ENCODE measurements around the gene NFX1. TPM values are rescaled to one million over a fixed set of nuclear protein-coding genes. Genes with fewer than 3 reads are reported as not detected.
"Not testable (repeated sequence)": the region's sequence is repeated elsewhere in the genome, so short reads cannot be mapped to it uniquely, and the experiment has no call there.

The NFX1 gene
- total RNA-seq, 1 experiment from 2014 or later = 17.4 TPM

- in situ Hi-C loops (cut with HindIII; ENCODE audit: low sequenced_read_pairs) = no loop called here
- no peak for DNase-seq (ENCODE audit: low spot score)
Observed at GRCh38 chr9:33344145-33344544, 53.8 kb downstream of the NFX1 start.

- in situ Hi-C loops (cut with HindIII; ENCODE audit: low sequenced_read_pairs) = no loop called here
- peak; percentile 61 for DNase-seq (ENCODE audit: low spot score)
Observed at GRCh38 chr9:33346564-33346963, 56.2 kb downstream of the NFX1 start.

GRCh38 chr9:33348998-33349397 lies 58.7 kb downstream of the NFX1 start:
- in situ Hi-C loops (cut with HindIII; ENCODE audit: low sequenced_read_pairs) = no loop called here
- DNase-seq (ENCODE audit: low spot score) = no peak

- DNase-seq (ENCODE audit: low spot score) = no peak
- in situ Hi-C loops (cut with HindIII; ENCODE audit: low sequenced_read_pairs) = no loop called here
Observed at GRCh38 chr9:33349743-33350142, 59.4 kb downstream of the NFX1 start.

GRCh38 chr9:33350310-33350709 lies 60.0 kb downstream of the NFX1 start:
- in situ Hi-C loops (cut with HindIII; ENCODE audit: low sequenced_read_pairs) = no loop called here
- DNase-seq (ENCODE audit: low spot score) = no peak

- in situ Hi-C loops (cut with HindIII; ENCODE audit: low sequenced_read_pairs) = no loop called here
- DNase-seq (ENCODE audit: low spot score) = no peak
Observed at GRCh38 chr9:33351547-33351946, 61.2 kb downstream of the NFX1 start.

- in situ Hi-C loops (cut with HindIII; ENCODE audit: low sequenced_read_pairs) = no loop called here
- DNase-seq (ENCODE audit: low spot score) = peak; percentile 92
Observed at GRCh38 chr9:33354651-33355211, 64.4 kb downstream of the NFX1 start.

- DNase-seq (ENCODE audit: low spot score) = no peak
- in situ Hi-C loops (cut with HindIII; ENCODE audit: low sequenced_read_pairs) = no loop called here
Observed at GRCh38 chr9:33355933-33356332, 65.6 kb downstream of the NFX1 start.

- DNase-seq (ENCODE audit: low spot score) = not testable (repeated sequence)
Observed at GRCh38 chr9:33358641-33359040, 68.3 kb downstream of the NFX1 start.

GRCh38 chr9:33364127-33364526 lies 73.8 kb downstream of the NFX1 start:
- no peak for DNase-seq (ENCODE audit: low spot score)
- in situ Hi-C loops (cut with HindIII; ENCODE audit: low sequenced_read_pairs) = no loop called here

More at GRCh38 chr9:33358641-33359040, 68.3 kb downstream of the NFX1 start:
- in situ Hi-C loops (cut with HindIII; ENCODE audit: low sequenced_read_pairs) = not testable (repeated sequence)

- DNase-seq (ENCODE audit: low spot score); in situ Hi-C loops (cut with HindIII; ENCODE audit: low sequenced_read_pairs): not testable (repeated sequence)
Observed at GRCh38 chr9:33364814-33365213, 74.5 kb downstream of the NFX1 start.

- DNase-seq (ENCODE audit: low spot score) = no peak
- in situ Hi-C loops (cut with HindIII; ENCODE audit: low sequenced_read_pairs) = no loop called here
Observed at GRCh38 chr9:33366979-33367480, 76.7 kb downstream of the NFX1 start.

- no peak for DNase-seq (ENCODE audit: low spot score)
- in situ Hi-C loops (cut with HindIII; ENCODE audit: low sequenced_read_pairs) = no loop called here
Observed at GRCh38 chr9:33372900-33373299, 82.6 kb downstream of the NFX1 start.

- in situ Hi-C loops (cut with HindIII; ENCODE audit: low sequenced_read_pairs) = no loop called here
- DNase-seq (ENCODE audit: low spot score) = no peak
Observed at GRCh38 chr9:33374190-33374589, 83.9 kb downstream of the NFX1 start.

GRCh38 chr9:33374634-33375237 lies 84.4 kb downstream of the NFX1 start:
- in situ Hi-C loops (cut with HindIII; ENCODE audit: low sequenced_read_pairs) = no loop called here
- DNase-seq (ENCODE audit: low spot score) = peak; percentile 88

GRCh38 chr9:33375238-33375840 lies 85.0 kb downstream of the NFX1 start:
- in situ Hi-C loops (cut with HindIII; ENCODE audit: low sequenced_read_pairs) = no loop called here

GRCh38 chr9:33375841-33376321 lies 85.6 kb downstream of the NFX1 start:
- no peak for DNase-seq (ENCODE audit: low spot score)
- in situ Hi-C loops (cut with HindIII; ENCODE audit: low sequenced_read_pairs) = no loop called here

More at GRCh38 chr9:33375238-33375840, 85.0 kb downstream of the NFX1 start:
- no peak for DNase-seq (ENCODE audit: low spot score)

- DNase-seq (ENCODE audit: low spot score) = no peak
- in situ Hi-C loops (cut with HindIII; ENCODE audit: low sequenced_read_pairs) = no loop called here
Observed at GRCh38 chr9:33377089-33377715, 86.9 kb downstream of the NFX1 start.

GRCh38 chr9:33378121-33378795 lies 87.9 kb downstream of the NFX1 start:
- in situ Hi-C loops (cut with HindIII; ENCODE audit: low sequenced_read_pairs) = no loop called here
- no peak for DNase-seq (ENCODE audit: low spot score)
